ENCODE measurements around the gene RPL27A.

DNA sequence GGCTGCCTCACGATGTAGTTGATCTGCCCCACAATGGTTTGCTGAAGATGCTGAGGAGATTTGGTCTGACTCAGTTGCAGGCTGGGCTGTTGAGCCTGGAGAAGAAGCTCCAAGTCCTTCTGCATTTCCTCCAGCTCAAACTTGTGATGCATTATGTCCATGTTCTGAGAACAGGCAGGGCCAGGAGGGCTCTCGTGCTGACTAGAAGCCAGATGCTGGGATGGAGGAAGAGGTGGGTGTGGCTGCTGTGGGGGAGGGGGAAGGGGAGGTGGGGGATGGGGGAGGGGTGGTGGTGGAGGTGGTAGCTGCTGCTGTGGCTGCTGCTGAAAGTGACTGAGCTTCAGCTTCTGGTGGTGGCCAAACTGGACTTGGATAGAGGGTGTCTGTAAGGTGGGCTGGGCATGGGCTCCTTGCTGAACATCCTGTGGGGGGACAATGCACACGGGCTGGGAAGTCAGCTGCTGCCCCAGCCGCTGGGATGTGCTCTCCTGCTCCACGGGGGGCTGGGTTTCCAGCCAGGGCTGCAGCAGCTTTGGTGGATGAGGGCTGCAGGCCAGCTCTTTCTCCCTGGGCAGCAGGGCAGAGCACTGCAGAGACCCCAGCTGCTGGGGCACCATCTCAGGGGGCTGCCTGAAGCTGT, 42.2 kb upstream of the RPL27A start:
- TF ChIP-seq, protein P1, sequence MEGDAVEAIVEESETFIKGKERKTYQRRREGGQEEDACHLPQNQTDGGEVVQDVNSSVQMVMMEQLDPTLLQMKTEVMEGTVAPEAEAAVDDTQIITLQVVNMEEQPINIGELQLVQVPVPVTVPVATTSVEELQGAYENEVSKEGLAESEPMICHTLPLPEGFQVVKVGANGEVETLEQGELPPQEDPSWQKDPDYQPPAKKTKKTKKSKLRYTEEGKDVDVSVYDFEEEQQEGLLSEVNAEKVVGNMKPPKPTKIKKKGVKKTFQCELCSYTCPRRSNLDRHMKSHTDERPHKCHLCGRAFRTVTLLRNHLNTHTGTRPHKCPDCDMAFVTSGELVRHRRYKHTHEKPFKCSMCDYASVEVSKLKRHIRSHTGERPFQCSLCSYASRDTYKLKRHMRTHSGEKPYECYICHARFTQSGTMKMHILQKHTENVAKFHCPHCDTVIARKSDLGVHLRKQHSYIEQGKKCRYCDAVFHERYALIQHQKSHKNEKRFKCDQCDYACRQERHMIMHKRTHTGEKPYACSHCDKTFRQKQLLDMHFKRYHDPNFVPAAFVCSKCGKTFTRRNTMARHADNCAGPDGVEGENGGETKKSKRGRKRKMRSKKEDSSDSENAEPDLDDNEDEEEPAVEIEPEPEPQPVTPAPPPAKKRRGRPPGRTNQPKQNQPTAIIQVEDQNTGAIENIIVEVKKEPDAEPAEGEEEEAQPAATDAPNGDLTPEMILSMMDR (IDR thresholded peaks at IDR 0.05) = no peak
- TF ChIP-seq POLR2A (IDR thresholded peaks at IDR 0.05) = no peak

All from testis (tissue), 2 donors.